HFFc6 (cell line): ENCODE results near the gene RPIA. TPM values are rescaled to one million over a fixed set of nuclear protein-coding genes. Genes with fewer than 3 reads are reported as not detected.
"Not testable (repeated sequence)": the region's sequence is repeated elsewhere in the genome, so short reads cannot be mapped to it uniquely, and the experiment has no call there.

Source experiments
- DNase-seq: peaks from one replicate; pipeline ENCODE4 v3.0.0-alpha.2; 2018
- H3K27ac Mint-ChIP-seq: 2 replicates; pipeline ENCODE4 v1.8.0; 2020; ENCODE audit warnings: mild to moderate bottlenecking, mixed read lengths
- H3K27me3 Mint-ChIP-seq: 2 replicates; pipeline ENCODE4 v1.8.0; 2021; ENCODE audit warnings: mild to moderate bottlenecking, moderate library complexity, mixed read lengths; ENCODE audit not compliant: insufficient read depth
- H3K36me3 Mint-ChIP-seq: 2 replicates; pipeline ENCODE4 v1.8.0; 2021; ENCODE audit warnings: low read depth, mixed read lengths
- H3K4me1 Mint-ChIP-seq: 2 replicates; pipeline ENCODE4 v1.8.0; 2020; ENCODE audit warnings: low read depth, mixed read lengths
- H3K4me3 Mint-ChIP-seq: 2 replicates; pipeline ENCODE4 v1.8.0; 2020; ENCODE audit warnings: mild to moderate bottlenecking, moderate library complexity, mixed read lengths
- H3K9me3 Mint-ChIP-seq: 2 replicates; pipeline ENCODE4 v1.8.0; 2020; ENCODE audit warnings: mild to moderate bottlenecking, mixed read lengths
- long read RNA-seq: library from polyadenylated mRNA; unstranded; transcript quantifications from one replicate; pipeline ENCODE4 v2.0.0, GENCODE V29; 2019
- total RNA-seq, 6 experiments: library from RNA; stranded (reverse); fragmentation: NEBNext Ultra II Directional; extraction: Animal tissue kit (Norgen Biotek cat#: 25700); gene quantifications; 2 replicates in 1 of 6; 3 replicates in 5 of 6; pipeline ENCODE4 v1.2.3, GENCODE V29; 2021
- TF ChIP-seq, protein P1 (sequence below): fragments of 200-600 bp; sonication (generic); IDR thresholded peaks from 2 replicates; pipeline ENCODE4 v1.5.0; 2021; ENCODE audit warnings: antibody characterized with exemption, mild to moderate bottlenecking

Gene RPIA
- total RNA-seq = 10 to 100 TPM; 10.1 to 12.2 (median 10.8) TPM
- long read RNA-seq, transcript RPIA-201 (9 exons, 1,848 nt) = major isoform, 7 of 8 reads
- long read RNA-seq, partial matches to known transcripts = 0 of 8 reads
- long read RNA-seq, other reads (novel, unspliced or antisense) = 1 of 8 reads

DNA sequence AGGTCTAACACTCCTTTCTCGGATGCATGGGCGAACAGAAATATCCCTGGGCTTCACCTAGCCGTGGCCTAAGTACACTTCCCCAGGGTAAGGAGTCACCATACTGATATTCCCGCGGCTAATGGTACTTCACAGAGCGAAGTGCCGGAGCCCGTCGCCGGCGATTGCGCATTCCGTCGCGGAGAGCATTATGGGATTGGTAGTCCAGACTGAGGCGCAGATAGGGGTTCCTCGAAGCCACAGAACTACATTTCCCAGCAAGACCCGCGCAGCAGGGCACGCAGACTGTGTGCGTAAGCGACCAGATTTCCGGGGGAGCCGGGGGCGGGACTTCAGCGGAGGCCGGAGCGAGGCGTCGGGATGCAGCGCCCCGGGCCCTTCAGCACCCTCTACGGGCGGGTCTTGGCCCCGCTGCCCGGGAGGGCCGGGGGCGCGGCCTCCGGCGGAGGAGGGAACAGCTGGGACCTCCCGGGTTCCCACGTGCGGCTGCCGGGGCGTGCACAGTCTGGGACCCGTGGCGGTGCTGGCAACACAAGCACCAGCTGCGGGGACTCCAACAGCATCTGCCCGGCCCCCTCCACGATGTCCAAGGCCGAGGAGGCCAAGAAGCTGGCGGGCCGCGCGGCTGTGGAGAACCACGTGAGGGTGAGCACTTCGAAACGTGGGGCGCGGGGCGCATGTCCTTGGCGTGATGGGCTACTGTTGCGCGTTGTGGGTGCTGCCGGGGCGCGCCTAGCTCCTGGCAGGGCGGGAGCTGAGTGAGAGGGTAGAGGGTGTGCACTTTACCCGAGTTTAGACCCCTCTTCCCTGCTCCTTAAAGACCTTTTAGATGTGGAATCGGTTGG is at the start of gene RPIA:
TSS of gene RPIA (plus strand) at position 335 of the 845 bp plus-strand sequence. CDS start at position 361, 26 bp downstream.
- Mint-ChIP-seq H3K4me3 (peak within 1 kb of the TSS; percentile 95), H3K27me3 (0 out of 2 replicates have a peak, but pooled peaks cover 3% of the 10 kb centered on the region), H3K4me1 (peaks cover 36% of the 10 kb centered on the region), H3K9me3 (no peaks in the 10 kb centered on the region), H3K27ac (peak within 1 kb of the TSS; percentile 89), H3K36me3 (peaks cover 13% of the 10 kb centered on the region)
- DNase-seq = peak; percentile 99
- TF ChIP-seq, protein P1, sequence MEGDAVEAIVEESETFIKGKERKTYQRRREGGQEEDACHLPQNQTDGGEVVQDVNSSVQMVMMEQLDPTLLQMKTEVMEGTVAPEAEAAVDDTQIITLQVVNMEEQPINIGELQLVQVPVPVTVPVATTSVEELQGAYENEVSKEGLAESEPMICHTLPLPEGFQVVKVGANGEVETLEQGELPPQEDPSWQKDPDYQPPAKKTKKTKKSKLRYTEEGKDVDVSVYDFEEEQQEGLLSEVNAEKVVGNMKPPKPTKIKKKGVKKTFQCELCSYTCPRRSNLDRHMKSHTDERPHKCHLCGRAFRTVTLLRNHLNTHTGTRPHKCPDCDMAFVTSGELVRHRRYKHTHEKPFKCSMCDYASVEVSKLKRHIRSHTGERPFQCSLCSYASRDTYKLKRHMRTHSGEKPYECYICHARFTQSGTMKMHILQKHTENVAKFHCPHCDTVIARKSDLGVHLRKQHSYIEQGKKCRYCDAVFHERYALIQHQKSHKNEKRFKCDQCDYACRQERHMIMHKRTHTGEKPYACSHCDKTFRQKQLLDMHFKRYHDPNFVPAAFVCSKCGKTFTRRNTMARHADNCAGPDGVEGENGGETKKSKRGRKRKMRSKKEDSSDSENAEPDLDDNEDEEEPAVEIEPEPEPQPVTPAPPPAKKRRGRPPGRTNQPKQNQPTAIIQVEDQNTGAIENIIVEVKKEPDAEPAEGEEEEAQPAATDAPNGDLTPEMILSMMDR = peak; percentile 73

DNA sequence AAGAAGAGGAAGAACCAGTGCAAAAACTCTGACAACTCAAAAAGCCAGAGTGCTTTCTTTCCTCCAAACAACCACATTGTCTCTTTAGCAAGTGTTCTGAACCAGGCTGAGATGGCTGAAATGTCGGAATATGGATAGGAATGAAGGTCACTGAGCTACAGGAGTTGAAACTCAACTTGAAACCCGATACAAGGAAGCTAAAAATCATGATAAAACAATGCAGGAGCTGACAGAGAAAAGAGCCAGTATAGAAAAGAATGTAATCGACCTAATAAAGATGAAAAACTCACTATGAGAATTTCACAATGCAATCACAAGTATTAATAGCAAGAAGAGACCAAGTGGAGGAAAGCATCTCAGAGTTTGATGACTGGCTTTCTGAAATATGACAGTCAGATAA is 49.2 kb upstream of the RPIA start:
- H3K36me3 Mint-ChIP-seq = peaks cover 4% of the 10 kb centered on the region; the same call in 1 of the 2 replicates
- TF ChIP-seq, protein P1 = no peak
- peak; percentile 14 for DNase-seq
- H3K9me3 Mint-ChIP-seq = peaks cover 9% of the 10 kb centered on the region; the same call in 1 of the 2 replicates
- H3K27me3 Mint-ChIP-seq = peaks cover 42% of the 10 kb centered on the region
- no peak overlapping the region for H3K27ac Mint-ChIP-seq
- peaks cover 44% of the 10 kb centered on the region for H3K4me1 Mint-ChIP-seq
- no peak overlapping the region for H3K4me3 Mint-ChIP-seq

DNA sequence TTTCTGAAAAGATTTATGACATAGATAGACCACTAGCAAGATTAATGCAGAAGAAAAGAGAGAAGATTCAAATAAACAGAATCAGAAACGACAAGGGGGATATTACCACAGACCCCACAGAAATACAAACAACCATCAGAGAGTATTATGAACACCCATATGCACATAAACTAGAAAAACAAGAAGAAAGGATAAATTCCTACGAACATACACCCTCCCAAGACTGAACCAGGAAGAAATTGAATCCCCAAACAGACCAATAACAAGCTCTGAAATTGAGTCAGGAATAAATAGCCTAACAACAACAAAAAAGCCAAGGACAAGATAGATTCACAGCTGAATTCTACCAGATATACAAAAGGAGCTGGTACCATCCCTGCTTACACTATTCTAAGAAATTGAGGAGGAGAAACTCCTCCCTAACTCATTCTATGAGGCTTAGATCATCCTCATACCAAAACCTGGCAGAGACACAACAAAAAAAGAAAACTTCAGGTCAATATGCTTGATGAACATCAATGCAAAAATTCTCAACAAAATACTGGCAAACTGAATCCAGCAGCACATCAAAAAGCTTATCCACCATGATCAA is 46.1 kb upstream of the RPIA start:
- not testable (repeated sequence) for H3K4me3 Mint-ChIP-seq, H3K9me3 Mint-ChIP-seq, H3K36me3 Mint-ChIP-seq, H3K27ac Mint-ChIP-seq, DNase-seq
- Mint-ChIP-seq H3K4me1 (peaks cover 19% of the 10 kb centered on the region), H3K27me3 (peaks cover 38% of the 10 kb centered on the region)

DNA sequence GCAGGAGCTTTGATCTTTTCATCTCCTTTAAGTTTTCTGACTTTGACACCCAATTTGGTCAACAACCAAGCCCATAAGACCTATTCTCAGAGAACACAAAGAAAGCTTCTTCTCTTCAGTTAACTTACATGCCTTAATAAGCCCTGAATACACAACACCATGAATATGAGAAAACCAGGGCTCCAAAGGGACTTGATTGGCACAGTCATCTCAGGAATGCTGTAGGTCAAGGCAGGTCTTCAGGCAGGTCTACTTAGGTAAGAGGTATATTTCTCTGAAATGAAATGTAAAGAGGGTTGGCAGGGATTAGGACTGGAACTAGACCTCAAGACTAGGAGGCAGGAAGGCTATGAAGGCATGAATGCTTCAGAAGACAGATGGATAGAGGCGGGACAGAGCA is 39.8 kb upstream of the RPIA start:
- no peak overlapping the region for H3K27ac Mint-ChIP-seq
- H3K36me3 Mint-ChIP-seq = peaks cover 9% of the 10 kb centered on the region
- peaks cover 26% of the 10 kb centered on the region for H3K4me1 Mint-ChIP-seq
- H3K4me3 Mint-ChIP-seq = no peak overlapping the region
- H3K27me3 Mint-ChIP-seq = peaks cover 12% of the 10 kb centered on the region
- peaks cover 5% of the 10 kb centered on the region for H3K9me3 Mint-ChIP-seq
- no peak for DNase-seq
- TF ChIP-seq, protein P1 = no peak

DNA sequence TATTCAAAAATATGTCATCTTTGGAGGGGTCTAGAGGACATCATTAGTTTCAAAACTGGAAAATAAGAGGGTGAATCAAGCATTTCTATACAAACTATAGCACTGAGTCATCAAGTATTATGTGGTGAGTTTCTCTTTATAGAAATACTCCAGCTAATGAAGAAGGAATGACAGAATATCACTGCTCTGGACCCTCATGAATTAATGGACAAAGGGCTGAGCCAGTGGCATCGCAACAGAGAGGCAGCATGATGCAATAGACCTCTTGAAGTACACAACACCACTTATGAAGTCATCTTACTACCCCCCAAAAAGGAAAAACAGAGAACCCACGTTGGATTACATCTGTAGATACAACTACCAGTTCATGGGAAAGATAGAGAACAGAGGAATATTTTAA is 36.8 kb upstream of the RPIA start:
- DNase-seq = peak; percentile 67
- Mint-ChIP-seq H3K27me3 (peaks cover 7% of the 10 kb centered on the region), H3K9me3 (peaks cover 5% of the 10 kb centered on the region), H3K27ac (peak overlapping the region; percentile 89), H3K4me1 (peaks cover 57% of the 10 kb centered on the region), H3K4me3 (peak overlapping the region; percentile 41; the same call in 1 of the 2 replicates), H3K36me3 (peaks cover 9% of the 10 kb centered on the region)
- TF ChIP-seq, protein P1 = no peak
